ENCODE measurements around the gene INCA1. TPM values are rescaled to one million over a fixed set of nuclear protein-coding genes. Genes with fewer than 3 reads are reported as not detected.

Gene INCA1
- polyA plus RNA-seq, 4 donors = 2.1 to 4.9 (median 4.0) TPM

DNA sequence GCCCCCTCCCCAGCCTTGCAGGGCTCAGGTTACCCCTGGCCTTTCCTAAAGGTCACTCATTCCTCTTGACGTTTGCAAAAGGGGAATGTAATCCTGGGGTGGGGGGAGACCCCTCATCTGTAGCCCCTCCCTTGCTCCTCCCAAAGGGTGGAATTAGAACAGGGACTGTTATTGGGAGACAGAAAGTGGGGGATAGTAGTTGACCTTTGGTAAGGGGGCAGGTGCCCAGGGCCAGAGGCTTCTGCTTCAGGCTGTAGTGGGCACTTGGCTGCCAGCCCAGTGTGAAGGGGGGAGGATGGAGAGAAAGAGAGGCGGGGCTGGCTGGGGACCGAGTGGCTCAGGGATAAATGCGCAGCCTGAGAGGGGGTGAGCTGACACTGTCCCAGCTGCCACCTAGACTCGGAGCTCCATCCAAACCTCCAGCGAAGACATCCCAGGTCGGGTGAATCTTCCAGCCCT lies 46.5 kb downstream of the INCA1 start, which contains the start of gene ENO3:
ENO3 (plus strand) TSS at position 374 of the 459 bp plus-strand sequence. CDS start 711 bp downstream, outside the sequence.
- FAIRE-seq (no peak), DNase-seq (peak in 1 of 2 donors; percentile 39)
- no peaks in the 10 kb centered on the region for H3K9me3 ChIP-seq (ENCODE audit: control insufficient read depth in 2 of 2, insufficient read depth in 1 of 2, low read depth in 1 of 2, low read length in 1 of 2)
- no peaks in the 10 kb centered on the region for H3K27me3 ChIP-seq (ENCODE audit: control insufficient read depth in 3 of 3, insufficient read depth in 3 of 3, low read length in 3 of 3)
- peaks cover 0 to 29% (median 10%) of the 10 kb centered on the region in 3 donors for H3K4me1 ChIP-seq (ENCODE audit: control insufficient read depth in 3 of 3, insufficient read depth in 2 of 3, low read depth in 1 of 3, low read length in 2 of 3)
- peak within 1 kb of the TSS; percentile 95 to 100 (median 97) for H3K27ac ChIP-seq (ENCODE audit: low read depth in 1 of 3, low read length in 2 of 3)
- H3K36me3 ChIP-seq (ENCODE audit: control insufficient read depth in 3 of 3, insufficient read depth in 2 of 3, low read depth in 1 of 3, low read length in 3 of 3) = peaks cover 0 to 13% (median 5%) of the 10 kb centered on the region in 3 donors
- 26 to 43% (median 37%) methylated on average over 7 of the region's 7 CpGs for WGBS, 3 donors
- H3K4me3 ChIP-seq (ENCODE audit: low read depth in 1 of 3, low read length in 3 of 3) = peak within 1 kb of the TSS in 2 of 3 donors; percentile 69 to 87

DNA sequence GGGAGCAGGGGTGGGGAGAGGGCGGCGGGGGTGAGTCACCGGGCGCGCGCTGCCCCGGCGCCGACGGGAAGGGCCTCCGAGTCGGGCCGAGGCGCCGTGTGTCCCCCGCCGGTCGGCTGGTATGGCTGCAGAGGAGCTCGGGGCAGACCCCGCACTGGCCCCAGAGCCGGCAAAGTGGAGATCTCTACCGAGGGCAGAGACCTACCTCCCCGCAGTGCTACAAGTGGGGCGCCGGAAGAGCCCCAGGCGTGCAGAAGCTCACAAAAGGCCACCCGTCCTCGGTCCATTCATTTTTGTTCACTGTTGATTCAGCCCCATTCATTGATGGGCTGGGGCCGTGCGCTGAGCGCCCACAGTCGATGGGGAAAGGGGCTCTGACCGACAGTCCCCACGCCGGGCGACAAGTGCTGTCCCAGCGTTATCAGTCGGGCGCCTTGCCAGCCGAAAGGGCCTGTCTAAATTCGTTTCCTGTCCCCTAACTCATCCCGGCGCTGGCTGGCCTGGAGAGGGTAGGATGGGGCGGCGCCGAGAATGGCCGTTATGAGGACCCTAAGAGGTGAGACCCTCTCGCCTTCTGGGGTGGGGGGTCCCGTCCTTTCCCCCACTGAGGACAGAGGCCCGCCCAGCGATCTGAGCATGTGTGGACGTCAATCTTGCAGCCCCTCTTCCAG lies 47.1 kb downstream of the INCA1 start:
- Histone ChIP-seq H3K4me3 (ENCODE audit: low read depth in 1 of 3, low read length in 3 of 3) (peak overlapping the region in 2 of 3 donors; percentile 69 to 87), H3K27me3 (ENCODE audit: control insufficient read depth in 3 of 3, insufficient read depth in 3 of 3, low read length in 3 of 3) (no peaks in the 10 kb centered on the region), H3K9me3 (ENCODE audit: control insufficient read depth in 2 of 2, insufficient read depth in 1 of 2, low read depth in 1 of 2, low read length in 1 of 2) (no peaks in the 10 kb centered on the region), H3K36me3 (ENCODE audit: control insufficient read depth in 3 of 3, insufficient read depth in 2 of 3, low read depth in 1 of 3, low read length in 3 of 3) (peaks cover 0 to 19% (median 7%) of the 10 kb centered on the region in 3 donors), H3K4me1 (ENCODE audit: control insufficient read depth in 3 of 3, insufficient read depth in 2 of 3, low read depth in 1 of 3, low read length in 2 of 3) (peaks cover 0 to 35% (median 13%) of the 10 kb centered on the region in 3 donors), H3K27ac (ENCODE audit: low read depth in 1 of 3, low read length in 2 of 3) (peak overlapping the region; percentile 95 to 100 (median 97))
- 2 to 4% (median 2%) methylated on average over 31 to 52 of the region's 52 CpGs for WGBS, 3 donors
- FAIRE-seq = no peak
- DNase-seq = peak in 1 of 2 donors; percentile 67

GRCh38 chr17:4949321-4950074 lies 47.8 kb downstream of the INCA1 start:
- 0 to 1% (median 1%) methylated on average over 42 to 75 of the region's 75 CpGs for WGBS, 3 donors

DNA sequence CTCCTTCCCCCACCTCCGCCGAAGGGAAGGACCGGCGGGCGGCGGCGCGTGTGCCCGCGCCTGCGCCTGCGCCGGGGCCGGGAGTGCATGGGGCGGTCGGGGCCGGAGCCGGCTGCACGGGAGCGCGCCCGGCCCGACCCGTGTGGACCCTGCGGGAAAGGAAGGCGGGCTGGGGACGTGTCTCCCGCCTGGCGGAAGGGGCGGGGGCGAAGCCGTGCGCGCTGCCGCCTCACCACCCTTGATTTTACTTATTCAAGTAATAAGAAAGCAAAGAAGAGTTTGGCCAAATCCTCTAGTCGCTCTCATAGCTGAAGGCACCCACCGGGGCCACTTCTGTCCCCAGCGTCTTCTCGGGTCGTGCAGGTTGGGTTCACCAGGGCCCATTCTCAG lies 48.4 kb downstream of the INCA1 start:
- DNase-seq (peak; percentile 89 to 96), FAIRE-seq (no peak)
- Histone ChIP-seq H3K9me3 (ENCODE audit: control insufficient read depth in 2 of 2, insufficient read depth in 1 of 2, low read depth in 1 of 2, low read length in 1 of 2) (no peaks in the 10 kb centered on the region), H3K4me1 (ENCODE audit: control insufficient read depth in 3 of 3, insufficient read depth in 2 of 3, low read depth in 1 of 3, low read length in 2 of 3) (peaks cover 3 to 40% (median 16%) of the 10 kb centered on the region in 3 donors), H3K27ac (ENCODE audit: low read depth in 1 of 3, low read length in 2 of 3) (peak overlapping the region; percentile 91 to 100 (median 99)), H3K4me3 (ENCODE audit: low read depth in 1 of 3, low read length in 3 of 3) (peak overlapping the region; percentile 54 to 93 (median 87)), H3K27me3 (ENCODE audit: control insufficient read depth in 3 of 3, insufficient read depth in 3 of 3, low read length in 3 of 3) (no peaks in the 10 kb centered on the region), H3K36me3 (ENCODE audit: control insufficient read depth in 3 of 3, insufficient read depth in 2 of 3, low read depth in 1 of 3, low read length in 3 of 3) (peaks cover 0 to 31% (median 16%) of the 10 kb centered on the region in 3 donors)
- WGBS, 3 donors = 0 to 1% (median 0%) methylated on average over 25 to 40 of the region's 40 CpGs

More at GRCh38 chr17:4949321-4950074, 47.8 kb downstream of the INCA1 start:
- H3K27ac ChIP-seq (ENCODE audit: low read depth in 1 of 3, low read length in 2 of 3) = peak overlapping the region; percentile 91 to 100 (median 99)
- FAIRE-seq = no peak
- H3K9me3 ChIP-seq (ENCODE audit: control insufficient read depth in 2 of 2, insufficient read depth in 1 of 2, low read depth in 1 of 2, low read length in 1 of 2) = no peaks in the 10 kb centered on the region
- DNase-seq = peak; percentile 91 to 93
- no peaks in the 10 kb centered on the region for H3K27me3 ChIP-seq (ENCODE audit: control insufficient read depth in 3 of 3, insufficient read depth in 3 of 3, low read length in 3 of 3)
- peaks cover 3 to 40% (median 13%) of the 10 kb centered on the region in 3 donors for H3K4me1 ChIP-seq (ENCODE audit: control insufficient read depth in 3 of 3, insufficient read depth in 2 of 3, low read depth in 1 of 3, low read length in 2 of 3)
- peak overlapping the region; percentile 54 to 93 (median 87) for H3K4me3 ChIP-seq (ENCODE audit: low read depth in 1 of 3, low read length in 3 of 3)
- peaks cover 0 to 26% (median 12%) of the 10 kb centered on the region in 3 donors for H3K36me3 ChIP-seq (ENCODE audit: control insufficient read depth in 3 of 3, insufficient read depth in 2 of 3, low read depth in 1 of 3, low read length in 3 of 3)

DNA sequence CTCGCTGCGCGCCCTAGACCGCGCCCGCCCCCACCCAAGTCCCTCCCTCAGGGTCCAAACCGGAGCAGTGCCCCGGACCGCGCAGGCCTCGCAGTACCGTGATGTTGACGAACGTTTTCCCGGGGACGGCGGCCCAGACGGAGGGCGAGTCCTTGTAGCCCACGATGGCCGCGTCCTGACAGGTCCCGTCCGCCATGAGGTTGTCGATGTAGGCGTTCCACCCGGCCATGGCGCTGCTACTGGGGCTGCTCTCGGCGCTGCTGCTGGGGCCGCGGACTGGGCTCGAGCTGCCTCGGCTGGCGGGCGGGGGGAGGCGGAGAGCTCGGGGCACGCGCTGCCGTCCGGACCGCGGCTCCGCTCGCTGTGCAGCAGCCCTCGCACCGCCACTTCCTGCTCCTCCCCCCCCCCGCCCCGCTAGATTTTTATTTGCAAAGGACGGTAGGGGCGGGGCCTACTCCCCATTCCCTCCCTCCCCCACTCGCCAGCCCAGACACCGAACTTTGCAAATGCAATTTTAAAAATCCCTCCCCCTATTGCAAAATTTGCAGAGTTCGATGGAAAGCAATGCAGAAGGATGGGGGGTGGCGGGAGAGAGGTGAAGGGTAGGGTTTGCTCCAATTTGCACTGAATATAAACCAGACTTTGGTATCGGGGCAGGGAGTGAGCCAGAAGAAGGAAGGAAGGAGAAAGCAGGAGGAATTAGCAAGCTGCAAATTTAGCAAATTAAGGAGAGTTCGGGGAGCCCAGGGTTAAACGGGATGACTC lies 49.0 kb downstream of the INCA1 start, which contains the start of gene PFN1:
PFN1 (minus strand) TSS at position 365 of the 765 bp plus-strand sequence; CDS start at position 229, 136 bp downstream.
- Histone ChIP-seq H3K27me3 (ENCODE audit: control insufficient read depth in 3 of 3, insufficient read depth in 3 of 3, low read length in 3 of 3) (no peaks in the 10 kb centered on the region), H3K4me1 (ENCODE audit: control insufficient read depth in 3 of 3, insufficient read depth in 2 of 3, low read depth in 1 of 3, low read length in 2 of 3) (peaks cover 3 to 40% (median 16%) of the 10 kb centered on the region in 3 donors), H3K4me3 (ENCODE audit: low read depth in 1 of 3, low read length in 3 of 3) (peak within 1 kb of the TSS; percentile 87 to 99 (median 93)), H3K36me3 (ENCODE audit: control insufficient read depth in 3 of 3, insufficient read depth in 2 of 3, low read depth in 1 of 3, low read length in 3 of 3) (peaks cover 0 to 35% (median 20%) of the 10 kb centered on the region in 3 donors), H3K27ac (ENCODE audit: low read depth in 1 of 3, low read length in 2 of 3) (peak within 1 kb of the TSS; percentile 98 to 100 (median 99)), H3K9me3 (ENCODE audit: control insufficient read depth in 2 of 2, insufficient read depth in 1 of 2, low read depth in 1 of 2, low read length in 1 of 2) (no peaks in the 10 kb centered on the region)
- peak; percentile 91 to 94 for DNase-seq
- FAIRE-seq = no peak
- 0 to 1% (median 0%) methylated on average over 48 to 59 of the region's 59 CpGs for WGBS, 3 donors

DNA sequence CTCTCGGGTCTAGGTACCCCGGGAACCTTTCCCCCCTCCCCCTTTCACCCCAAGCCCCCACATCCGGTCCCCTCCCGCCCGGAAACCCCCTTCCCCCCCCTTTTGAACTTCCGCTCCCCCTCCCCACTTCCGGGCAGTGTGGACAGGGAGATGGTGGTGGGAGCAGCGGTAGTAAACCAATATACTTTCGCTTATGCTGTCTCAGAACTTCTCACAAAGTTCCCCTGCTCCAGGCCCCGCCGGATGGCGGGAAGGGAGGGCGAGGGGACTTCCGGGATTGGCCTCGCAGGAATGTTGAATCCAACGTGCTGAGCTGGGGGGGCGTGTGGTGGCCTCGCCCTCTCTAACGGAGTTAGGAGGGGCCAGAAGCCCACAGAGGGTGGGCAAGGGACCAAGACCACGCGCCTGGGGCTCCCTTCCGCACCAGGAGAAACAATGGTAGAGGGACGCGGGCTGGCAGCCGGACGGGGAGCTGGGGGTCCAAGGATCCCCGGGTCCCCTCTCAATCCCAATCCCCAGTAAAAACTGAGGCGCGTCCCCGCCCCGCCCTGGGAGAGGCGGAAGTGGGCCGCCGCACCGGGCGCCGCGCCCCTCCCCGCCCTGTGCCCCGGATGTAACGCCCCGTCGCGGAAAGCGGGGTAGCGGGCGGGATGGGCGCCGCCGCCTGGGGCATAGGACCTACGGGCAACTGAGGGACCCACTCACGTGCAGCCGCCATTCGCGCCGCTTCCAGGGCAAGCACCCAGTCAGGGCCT lies 49.7 kb downstream of the INCA1 start:
- H3K27ac ChIP-seq (ENCODE audit: low read depth in 1 of 3, low read length in 2 of 3) = peak overlapping the region; percentile 95 to 98 (median 97)
- peak overlapping the region; percentile 87 to 99 (median 93) for H3K4me3 ChIP-seq (ENCODE audit: low read depth in 1 of 3, low read length in 3 of 3)
- H3K36me3 ChIP-seq (ENCODE audit: control insufficient read depth in 3 of 3, insufficient read depth in 2 of 3, low read depth in 1 of 3, low read length in 3 of 3) = peaks cover 0 to 42% (median 21%) of the 10 kb centered on the region in 3 donors
- DNase-seq (peak; percentile 69 to 76), FAIRE-seq (no peak)
- H3K4me1 ChIP-seq (ENCODE audit: control insufficient read depth in 3 of 3, insufficient read depth in 2 of 3, low read depth in 1 of 3, low read length in 2 of 3) = peaks cover 4 to 40% (median 16%) of the 10 kb centered on the region in 3 donors
- no peaks in the 10 kb centered on the region for H3K27me3 ChIP-seq (ENCODE audit: control insufficient read depth in 3 of 3, insufficient read depth in 3 of 3, low read length in 3 of 3)
- H3K9me3 ChIP-seq (ENCODE audit: control insufficient read depth in 2 of 2, insufficient read depth in 1 of 2, low read depth in 1 of 2, low read length in 1 of 2) = no peaks in the 10 kb centered on the region
- 0 to 1% (median 0%) methylated on average over 36 to 56 of the region's 56 CpGs for WGBS, 3 donors

DNA sequence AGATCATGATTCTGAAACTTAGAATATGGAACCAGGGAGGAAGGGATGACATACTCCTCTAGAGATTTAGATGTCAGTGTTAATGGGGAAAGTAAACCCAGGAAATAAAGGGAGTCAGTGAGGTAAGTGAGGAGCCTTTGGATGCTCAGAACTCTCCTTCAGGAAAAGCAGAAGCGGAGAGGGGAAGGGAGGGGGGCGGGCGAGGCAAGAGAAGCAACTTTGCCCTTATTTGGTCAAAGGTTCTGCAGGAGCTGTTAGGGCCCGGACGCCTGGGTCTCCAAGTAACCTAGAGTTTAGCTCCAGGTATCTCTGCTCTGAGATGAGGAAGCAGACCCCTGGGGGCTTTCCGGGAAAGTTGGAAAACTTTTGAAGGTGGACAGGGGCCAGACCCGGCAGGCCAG lies 50.3 kb downstream of the INCA1 start:
- Histone ChIP-seq H3K27ac (ENCODE audit: low read depth in 1 of 3, low read length in 2 of 3) (peak overlapping the region; percentile 86 to 97 (median 86)), H3K9me3 (ENCODE audit: control insufficient read depth in 2 of 2, insufficient read depth in 1 of 2, low read depth in 1 of 2, low read length in 1 of 2) (no peaks in the 10 kb centered on the region), H3K27me3 (ENCODE audit: control insufficient read depth in 3 of 3, insufficient read depth in 3 of 3, low read length in 3 of 3) (no peaks in the 10 kb centered on the region), H3K4me3 (ENCODE audit: low read depth in 1 of 3, low read length in 3 of 3) (peak overlapping the region; percentile 87 to 99 (median 93)), H3K4me1 (ENCODE audit: control insufficient read depth in 3 of 3, insufficient read depth in 2 of 3, low read depth in 1 of 3, low read length in 2 of 3) (peaks cover 4 to 41% (median 16%) of the 10 kb centered on the region in 3 donors), H3K36me3 (ENCODE audit: control insufficient read depth in 3 of 3, insufficient read depth in 2 of 3, low read depth in 1 of 3, low read length in 3 of 3) (peaks cover 0 to 48% (median 24%) of the 10 kb centered on the region in 3 donors)
- DNase-seq (no peak), FAIRE-seq (no peak)
- 0 to 5% (median 0%) methylated on average over 5 to 7 of the region's 7 CpGs for WGBS, 3 donors
